ENCODE results near the gene RARG.
"Not testable (repeated sequence)": the region's sequence is repeated elsewhere in the genome, so short reads cannot be mapped to it uniquely, and the experiment has no call there.

The RARG gene

DNA sequence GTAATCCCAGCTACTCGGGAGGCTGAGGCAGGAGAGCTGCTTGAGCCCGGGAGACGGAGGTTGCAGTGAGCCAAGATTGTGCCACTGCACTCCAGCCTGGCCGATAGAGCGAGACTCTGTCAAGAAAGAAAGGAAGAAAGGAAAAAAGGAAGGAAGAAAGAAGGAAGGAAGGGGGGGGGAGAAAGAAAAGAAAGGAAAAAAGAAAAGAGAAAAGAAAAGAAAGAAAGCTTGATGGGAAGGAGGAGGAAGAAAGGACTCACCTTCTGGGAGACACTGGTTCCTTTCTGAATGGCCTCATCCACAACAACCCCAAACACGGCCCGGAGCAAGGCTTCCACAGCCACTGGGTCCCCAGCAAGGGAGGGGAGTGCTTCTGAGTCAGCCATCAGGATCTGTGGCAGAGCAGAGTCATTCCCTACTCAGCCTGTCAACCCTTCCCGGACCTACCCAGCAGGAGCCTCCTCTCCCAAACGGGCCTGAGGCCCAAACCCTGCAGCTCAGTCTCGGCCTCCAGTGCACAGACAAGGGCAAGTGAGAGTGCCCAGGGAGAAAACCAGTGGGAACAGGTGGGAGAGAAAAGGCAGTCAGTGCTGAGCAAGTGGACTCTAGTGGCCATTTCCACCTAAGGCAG is 58.8 kb downstream of the RARG start:
- H3K36me3 ChIP-seq (ENCODE audit: insufficient read depth, low read length) = no peaks in the 10 kb centered on the region
- no peak overlapping the region for H3K4me3 ChIP-seq (ENCODE audit: low read length)
- no peak overlapping the region for H3K27ac ChIP-seq (ENCODE audit: low read depth, low read length)
- peaks cover 80% of the 10 kb centered on the region for H3K27me3 ChIP-seq (ENCODE audit: insufficient read depth, low read length)
- H3K9ac ChIP-seq (ENCODE audit: low read depth, low read length) = no peak overlapping the region
- H3K9me3 ChIP-seq (ENCODE audit: insufficient read depth, low read depth, low read length) = no peaks in the 10 kb centered on the region
- H3K4me1 ChIP-seq (ENCODE audit: insufficient read depth, low read length) = peaks cover 7% of the 10 kb centered on the region
- WGBS = 77% methylated on average over 10 of the region's 10 CpGs

- no peaks in the 10 kb centered on the region for H3K9me3 ChIP-seq (ENCODE audit: insufficient read depth, low read depth, low read length)
- H3K36me3 ChIP-seq (ENCODE audit: insufficient read depth, low read length) = no peaks in the 10 kb centered on the region
- peaks cover 72% of the 10 kb centered on the region for H3K27me3 ChIP-seq (ENCODE audit: insufficient read depth, low read length)
- H3K4me3 ChIP-seq (ENCODE audit: low read length) = no peak overlapping the region
- peaks cover 7% of the 10 kb centered on the region for H3K4me1 ChIP-seq (ENCODE audit: insufficient read depth, low read length)
- H3K9ac ChIP-seq (ENCODE audit: low read depth, low read length) = no peak overlapping the region
- H3K27ac ChIP-seq (ENCODE audit: low read depth, low read length) = no peak overlapping the region
- WGBS = 90% methylated on average over 11 of the region's 11 CpGs
These were observed 59.7 kb downstream of the RARG start for GRCh38 chr12:53172352-53172751.

DNA sequence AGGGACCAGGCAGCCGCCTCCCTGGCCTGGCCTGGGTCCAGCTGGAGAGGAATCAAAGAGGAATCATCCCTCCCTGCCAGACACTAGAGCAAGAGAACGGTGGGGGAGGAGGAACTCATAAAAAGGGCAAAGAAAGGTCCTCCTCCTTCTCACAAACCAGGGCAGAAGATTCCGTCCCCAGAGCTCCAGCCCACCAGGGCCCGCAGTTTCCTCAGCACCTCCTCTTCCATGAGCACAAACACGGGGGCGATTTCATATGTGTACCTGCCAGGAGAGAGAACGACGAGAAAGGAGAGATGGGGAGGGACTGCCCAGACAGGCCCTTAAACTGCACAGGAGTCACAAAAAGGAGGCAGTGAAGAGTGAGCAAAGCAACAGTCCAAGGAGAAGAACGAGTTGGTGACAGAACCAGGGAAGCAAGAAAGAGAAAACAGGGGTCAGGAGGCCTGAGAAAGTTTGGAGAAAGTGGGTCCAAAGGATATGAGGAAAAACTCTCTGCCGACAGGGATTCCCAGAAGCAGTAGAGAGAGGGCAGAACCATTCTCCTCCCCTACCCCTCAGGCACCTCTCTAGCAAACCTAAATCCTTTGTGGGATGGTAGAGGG is 60.2 kb downstream of the RARG start:
- no peaks in the 10 kb centered on the region for H3K36me3 ChIP-seq (ENCODE audit: insufficient read depth, low read length)
- H3K27ac ChIP-seq (ENCODE audit: low read depth, low read length) = no peak overlapping the region
- H3K4me3 ChIP-seq (ENCODE audit: low read length) = no peak overlapping the region
- no peak overlapping the region for H3K9ac ChIP-seq (ENCODE audit: low read depth, low read length)
- H3K9me3 ChIP-seq (ENCODE audit: insufficient read depth, low read depth, low read length) = no peaks in the 10 kb centered on the region
- WGBS = 84% methylated on average over 9 of the region's 10 CpGs
- peaks cover 68% of the 10 kb centered on the region for H3K27me3 ChIP-seq (ENCODE audit: insufficient read depth, low read length)
- peaks cover 7% of the 10 kb centered on the region for H3K4me1 ChIP-seq (ENCODE audit: insufficient read depth, low read length)

- Histone ChIP-seq H3K4me1 (ENCODE audit: insufficient read depth, low read length) (peaks cover 7% of the 10 kb centered on the region), H3K4me3 (ENCODE audit: low read length) (no peak overlapping the region), H3K27me3 (ENCODE audit: insufficient read depth, low read length) (peaks cover 62% of the 10 kb centered on the region), H3K9me3 (ENCODE audit: insufficient read depth, low read depth, low read length) (no peaks in the 10 kb centered on the region), H3K36me3 (ENCODE audit: insufficient read depth, low read length) (no peaks in the 10 kb centered on the region), H3K27ac (ENCODE audit: low read depth, low read length) (no peak overlapping the region), H3K9ac (ENCODE audit: low read depth, low read length) (no peak overlapping the region)
- 90% methylated on average over 14 of the region's 14 CpGs for WGBS
These were observed 60.9 kb downstream of the RARG start for GRCh38 chr12:53170876-53171724.

DNA sequence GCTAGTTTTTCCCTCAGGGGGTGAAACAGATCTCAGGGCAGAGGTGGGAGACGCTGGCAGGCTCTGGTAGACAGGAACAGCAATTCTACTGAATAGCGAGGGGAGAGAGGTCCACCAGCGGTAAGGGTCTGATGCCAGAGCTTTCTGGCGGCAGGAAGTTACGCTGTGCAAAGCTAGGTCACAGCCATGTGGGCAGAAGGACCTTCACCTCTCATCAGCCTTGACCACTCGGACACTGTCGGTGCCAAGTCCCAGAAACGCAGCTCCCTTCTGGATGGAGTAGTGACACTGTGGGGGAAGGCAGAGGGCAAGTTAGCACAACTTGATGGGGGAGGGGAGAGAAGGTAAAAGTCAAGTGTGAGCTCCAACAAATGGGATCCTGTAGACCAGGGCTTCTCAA is 61.8 kb downstream of the RARG start:
- Histone ChIP-seq H3K27me3 (ENCODE audit: insufficient read depth, low read length) (peaks cover 54% of the 10 kb centered on the region), H3K27ac (ENCODE audit: low read depth, low read length) (no peak overlapping the region), H3K9ac (ENCODE audit: low read depth, low read length) (no peak overlapping the region), H3K4me1 (ENCODE audit: insufficient read depth, low read length) (no peaks in the 10 kb centered on the region), H3K36me3 (ENCODE audit: insufficient read depth, low read length) (no peaks in the 10 kb centered on the region), H3K9me3 (ENCODE audit: insufficient read depth, low read depth, low read length) (no peaks in the 10 kb centered on the region), H3K4me3 (ENCODE audit: low read length) (no peak overlapping the region)
- WGBS = 85% methylated on average over 8 of the region's 8 CpGs

GRCh38 chr12:53169644-53170043 is 62.4 kb downstream of the RARG start:
- H3K27me3 ChIP-seq (ENCODE audit: insufficient read depth, low read length) = peaks cover 52% of the 10 kb centered on the region
- no peaks in the 10 kb centered on the region for H3K36me3 ChIP-seq (ENCODE audit: insufficient read depth, low read length)
- H3K27ac ChIP-seq (ENCODE audit: low read depth, low read length) = no peak overlapping the region
- no peaks in the 10 kb centered on the region for H3K9me3 ChIP-seq (ENCODE audit: insufficient read depth, low read depth, low read length)
- no peak overlapping the region for H3K9ac ChIP-seq (ENCODE audit: low read depth, low read length)
- 90% methylated on average over 7 of the region's 7 CpGs for WGBS
- no peak overlapping the region for H3K4me3 ChIP-seq (ENCODE audit: low read length)
- H3K4me1 ChIP-seq (ENCODE audit: insufficient read depth, low read length) = no peaks in the 10 kb centered on the region

GRCh38 chr12:53166837-53167236 is 65.2 kb downstream of the RARG start:
- Histone ChIP-seq H3K9me3 (ENCODE audit: insufficient read depth, low read depth, low read length) (no peaks in the 10 kb centered on the region), H3K27me3 (ENCODE audit: insufficient read depth, low read length) (peaks cover 24% of the 10 kb centered on the region), H3K4me3 (ENCODE audit: low read length) (no peak overlapping the region), H3K36me3 (ENCODE audit: insufficient read depth, low read length) (no peaks in the 10 kb centered on the region), H3K27ac (ENCODE audit: low read depth, low read length) (no peak overlapping the region), H3K9ac (ENCODE audit: low read depth, low read length) (no peak overlapping the region), H3K4me1 (ENCODE audit: insufficient read depth, low read length) (no peaks in the 10 kb centered on the region)

- H3K9ac ChIP-seq (ENCODE audit: low read depth, low read length); H3K9me3 ChIP-seq (ENCODE audit: insufficient read depth, low read depth, low read length); H3K27ac ChIP-seq (ENCODE audit: low read depth, low read length); H3K4me3 ChIP-seq (ENCODE audit: low read length); H3K36me3 ChIP-seq (ENCODE audit: insufficient read depth, low read length); H3K4me1 ChIP-seq (ENCODE audit: insufficient read depth, low read length): not testable (repeated sequence)
- WGBS = 87% methylated on average over 2 of the region's 2 CpGs
- H3K27me3 ChIP-seq (ENCODE audit: insufficient read depth, low read length) = peaks cover 22% of the 10 kb centered on the region
These were observed 69.0 kb downstream of the RARG start for GRCh38 chr12:53163008-53163407.

DNA sequence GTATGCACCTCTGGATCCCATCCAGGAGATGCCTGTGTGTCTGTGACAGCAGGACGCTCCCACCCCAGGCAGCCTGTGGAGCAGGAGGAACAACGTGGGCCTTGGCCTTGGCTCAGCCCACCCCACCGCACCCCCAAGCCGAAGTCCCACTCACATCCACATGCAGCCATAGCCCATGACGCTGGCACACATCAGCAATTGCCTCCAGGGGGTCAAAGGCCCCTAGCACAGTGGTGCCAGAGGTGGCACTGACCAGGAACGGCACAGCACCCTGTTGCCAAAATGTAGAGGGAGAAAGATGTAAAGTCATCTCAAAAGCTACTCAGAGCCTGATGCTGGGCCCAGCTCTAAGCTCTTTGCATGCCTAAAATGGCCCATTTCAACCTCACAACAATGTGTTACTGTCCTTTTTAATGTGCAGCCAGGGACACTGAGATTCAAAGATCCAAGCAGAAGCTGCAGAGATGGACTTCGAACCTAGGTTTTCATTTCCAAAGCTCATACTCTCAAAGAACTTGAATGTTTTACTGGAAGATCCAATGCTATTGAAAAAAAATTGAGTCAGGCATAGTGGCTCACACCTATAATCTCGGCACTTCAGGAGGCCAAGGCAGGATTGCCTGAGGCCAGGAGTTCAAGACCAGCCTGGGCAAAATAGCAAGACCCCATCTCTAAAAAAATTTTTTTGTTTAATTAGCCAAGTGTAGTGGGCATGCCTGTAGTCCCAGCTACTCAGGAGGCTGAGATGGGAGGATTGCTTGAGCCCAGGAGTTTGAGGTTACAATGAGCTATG is 70.7 kb downstream of the RARG start:
- Histone ChIP-seq H3K9me3 (ENCODE audit: insufficient read depth, low read depth, low read length) (no peaks in the 10 kb centered on the region), H3K27ac (ENCODE audit: low read depth, low read length) (no peak overlapping the region), H3K9ac (ENCODE audit: low read depth, low read length) (no peak overlapping the region), H3K4me3 (ENCODE audit: low read length) (no peak overlapping the region), H3K27me3 (ENCODE audit: insufficient read depth, low read length) (peaks cover 19% of the 10 kb centered on the region), H3K4me1 (ENCODE audit: insufficient read depth, low read length) (no peaks in the 10 kb centered on the region), H3K36me3 (ENCODE audit: insufficient read depth, low read length) (no peaks in the 10 kb centered on the region)
- 90% methylated on average over 8 of the region's 8 CpGs for WGBS

- Histone ChIP-seq H3K27me3 (ENCODE audit: insufficient read depth, low read length) (peaks cover 19% of the 10 kb centered on the region), H3K36me3 (ENCODE audit: insufficient read depth, low read length) (no peaks in the 10 kb centered on the region), H3K27ac (ENCODE audit: low read depth, low read length) (no peak overlapping the region), H3K4me3 (ENCODE audit: low read length) (no peak overlapping the region), H3K9me3 (ENCODE audit: insufficient read depth, low read depth, low read length) (no peaks in the 10 kb centered on the region), H3K4me1 (ENCODE audit: insufficient read depth, low read length) (no peaks in the 10 kb centered on the region), H3K9ac (ENCODE audit: low read depth, low read length) (no peak overlapping the region)
- WGBS = 62% methylated on average over 2 of the region's 2 CpGs
These were observed 71.3 kb downstream of the RARG start for GRCh38 chr12:53160673-53161072.
